ENCODE measurements around the gene FHIT. TPM values are rescaled to one million over a fixed set of nuclear protein-coding genes. Genes with fewer than 3 reads are reported as not detected.

The FHIT gene
- total RNA-seq, 1 donor: 16.9 TPM

GRCh38 chr3:60414011-60414410 is 837.2 kb downstream of the FHIT start:
- Histone ChIP-seq H3K27me3 (ENCODE audit: insufficient read depth, low read length) (no peaks in the 10 kb centered on the region), H3K9me3 (ENCODE audit: low read depth, low read length) (no peaks in the 10 kb centered on the region), H3K4me3 (ENCODE audit: low read length) (no peak overlapping the region)

GRCh38 chr3:60413551-60413950 is 837.7 kb downstream of the FHIT start:
- Histone ChIP-seq H3K27me3 (ENCODE audit: insufficient read depth, low read length) (no peaks in the 10 kb centered on the region), H3K4me3 (ENCODE audit: low read length) (no peak overlapping the region), H3K9me3 (ENCODE audit: low read depth, low read length) (no peaks in the 10 kb centered on the region), H3K4me1 (ENCODE audit: insufficient read depth, low read length) (no peaks in the 10 kb centered on the region)

More at GRCh38 chr3:60414011-60414410, 837.2 kb downstream of the FHIT start:
- H3K4me1 ChIP-seq (ENCODE audit: insufficient read depth, low read length): no peaks in the 10 kb centered on the region

GRCh38 chr3:60403866-60404265 is 847.4 kb downstream of the FHIT start:
- Histone ChIP-seq H3K4me3 (ENCODE audit: low read length) (no peak overlapping the region), H3K27me3 (ENCODE audit: insufficient read depth, low read length) (no peaks in the 10 kb centered on the region), H3K9me3 (ENCODE audit: low read depth, low read length) (no peaks in the 10 kb centered on the region), H3K4me1 (ENCODE audit: insufficient read depth, low read length) (no peaks in the 10 kb centered on the region)

- Histone ChIP-seq H3K27me3 (ENCODE audit: insufficient read depth, low read length) (no peaks in the 10 kb centered on the region), H3K9me3 (ENCODE audit: low read depth, low read length) (no peaks in the 10 kb centered on the region), H3K4me1 (ENCODE audit: insufficient read depth, low read length) (no peaks in the 10 kb centered on the region), H3K4me3 (ENCODE audit: low read length) (no peak overlapping the region)
Measured at GRCh38 chr3:60402931-60403330, 848.3 kb downstream of the FHIT start.

- no peaks in the 10 kb centered on the region for H3K27me3 ChIP-seq (ENCODE audit: insufficient read depth, low read length)
- H3K4me1 ChIP-seq (ENCODE audit: insufficient read depth, low read length): no peaks in the 10 kb centered on the region
- H3K9me3 ChIP-seq (ENCODE audit: low read depth, low read length): no peaks in the 10 kb centered on the region
- no peak overlapping the region for H3K4me3 ChIP-seq (ENCODE audit: low read length)
Measured at GRCh38 chr3:60399861-60400845, 851.1 kb downstream of the FHIT start.

- Histone ChIP-seq H3K9me3 (ENCODE audit: low read depth, low read length) (no peaks in the 10 kb centered on the region), H3K27me3 (ENCODE audit: insufficient read depth, low read length) (no peaks in the 10 kb centered on the region), H3K4me1 (ENCODE audit: insufficient read depth, low read length) (no peaks in the 10 kb centered on the region), H3K4me3 (ENCODE audit: low read length) (no peak overlapping the region)
Measured at GRCh38 chr3:60399292-60399691, 852.0 kb downstream of the FHIT start.

GRCh38 chr3:60395173-60395762 is 856.0 kb downstream of the FHIT start:
- Histone ChIP-seq H3K4me1 (ENCODE audit: insufficient read depth, low read length) (no peaks in the 10 kb centered on the region), H3K9me3 (ENCODE audit: low read depth, low read length) (no peaks in the 10 kb centered on the region), H3K27me3 (ENCODE audit: insufficient read depth, low read length) (no peaks in the 10 kb centered on the region), H3K4me3 (ENCODE audit: low read length) (no peak overlapping the region)

GRCh38 chr3:60393946-60394345 is 857.3 kb downstream of the FHIT start:
- H3K27me3 ChIP-seq (ENCODE audit: insufficient read depth, low read length): no peaks in the 10 kb centered on the region
- no peak overlapping the region for H3K4me3 ChIP-seq (ENCODE audit: low read length)
- H3K9me3 ChIP-seq (ENCODE audit: low read depth, low read length): no peaks in the 10 kb centered on the region

GRCh38 chr3:60392501-60392900 is 858.8 kb downstream of the FHIT start:
- Histone ChIP-seq H3K4me1 (ENCODE audit: insufficient read depth, low read length) (no peaks in the 10 kb centered on the region), H3K4me3 (ENCODE audit: low read length) (no peak overlapping the region), H3K9me3 (ENCODE audit: low read depth, low read length) (no peaks in the 10 kb centered on the region), H3K27me3 (ENCODE audit: insufficient read depth, low read length) (no peaks in the 10 kb centered on the region)

More at GRCh38 chr3:60393946-60394345, 857.3 kb downstream of the FHIT start:
- no peaks in the 10 kb centered on the region for H3K4me1 ChIP-seq (ENCODE audit: insufficient read depth, low read length)

- Histone ChIP-seq H3K9me3 (ENCODE audit: low read depth, low read length) (no peaks in the 10 kb centered on the region), H3K4me1 (ENCODE audit: insufficient read depth, low read length) (no peaks in the 10 kb centered on the region), H3K4me3 (ENCODE audit: low read length) (no peak overlapping the region), H3K27me3 (ENCODE audit: insufficient read depth, low read length) (no peaks in the 10 kb centered on the region)
Measured at GRCh38 chr3:60391292-60391691, 860.0 kb downstream of the FHIT start.

- Histone ChIP-seq H3K4me3 (ENCODE audit: low read length) (no peak overlapping the region), H3K27me3 (ENCODE audit: insufficient read depth, low read length) (no peaks in the 10 kb centered on the region), H3K4me1 (ENCODE audit: insufficient read depth, low read length) (no peaks in the 10 kb centered on the region), H3K9me3 (ENCODE audit: low read depth, low read length) (no peaks in the 10 kb centered on the region)
Measured at GRCh38 chr3:60388731-60389130, 862.5 kb downstream of the FHIT start.

- Histone ChIP-seq H3K9me3 (ENCODE audit: low read depth, low read length) (no peaks in the 10 kb centered on the region), H3K4me1 (ENCODE audit: insufficient read depth, low read length) (no peaks in the 10 kb centered on the region), H3K4me3 (ENCODE audit: low read length) (no peak overlapping the region), H3K27me3 (ENCODE audit: insufficient read depth, low read length) (no peaks in the 10 kb centered on the region)
Measured at GRCh38 chr3:60386306-60386705, 864.9 kb downstream of the FHIT start.

- Histone ChIP-seq H3K4me1 (ENCODE audit: insufficient read depth, low read length) (no peaks in the 10 kb centered on the region), H3K27me3 (ENCODE audit: insufficient read depth, low read length) (no peaks in the 10 kb centered on the region), H3K9me3 (ENCODE audit: low read depth, low read length) (no peaks in the 10 kb centered on the region), H3K4me3 (ENCODE audit: low read length) (no peak overlapping the region)
Measured at GRCh38 chr3:60384341-60384740, 866.9 kb downstream of the FHIT start.

- H3K4me1 ChIP-seq (ENCODE audit: insufficient read depth, low read length): no peaks in the 10 kb centered on the region
Measured at GRCh38 chr3:60383345-60383744, 867.9 kb downstream of the FHIT start.

GRCh38 chr3:60366486-60366885 is 884.8 kb downstream of the FHIT start:
- no peaks in the 10 kb centered on the region for H3K4me1 ChIP-seq (ENCODE audit: insufficient read depth, low read length)
- H3K4me3 ChIP-seq (ENCODE audit: low read length): no peak overlapping the region
- H3K27me3 ChIP-seq (ENCODE audit: insufficient read depth, low read length): no peaks in the 10 kb centered on the region
- H3K9me3 ChIP-seq (ENCODE audit: low read depth, low read length): no peaks in the 10 kb centered on the region

More at GRCh38 chr3:60383345-60383744, 867.9 kb downstream of the FHIT start:
- Histone ChIP-seq H3K4me3 (ENCODE audit: low read length) (no peak overlapping the region), H3K27me3 (ENCODE audit: insufficient read depth, low read length) (no peaks in the 10 kb centered on the region), H3K9me3 (ENCODE audit: low read depth, low read length) (no peaks in the 10 kb centered on the region)

All from mononuclear cell (primary cell).